ENCODE results near the gene SPRYD7.

SPRYD7 gene

DNA sequence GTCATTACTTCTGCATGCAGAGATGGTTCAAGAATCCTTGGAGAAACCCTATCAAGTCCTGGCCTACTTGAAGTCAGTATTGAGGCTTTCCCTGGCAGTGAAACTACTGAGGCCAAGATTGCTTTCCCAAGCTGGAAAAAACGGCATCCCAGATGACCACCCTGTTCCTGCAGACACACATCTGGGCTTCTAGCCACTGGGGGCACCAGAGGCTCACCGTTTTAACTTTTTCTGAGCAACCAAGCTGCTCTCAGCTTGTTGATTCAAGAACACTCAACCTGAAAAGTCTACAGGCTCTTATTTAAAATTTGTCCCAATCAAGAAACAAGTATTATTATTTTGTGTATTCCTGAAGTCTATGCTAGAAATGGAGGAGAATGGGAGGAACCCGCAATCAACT, 66.6 kb downstream of the SPRYD7 start:
- peak; percentile 40 for DNase-seq
- in situ Hi-C loops (cut with MboI; ENCODE audit: low pct_unique_long_range_greater_than_20kb, low sequenced_read_pairs) = no loop called here

DNA sequence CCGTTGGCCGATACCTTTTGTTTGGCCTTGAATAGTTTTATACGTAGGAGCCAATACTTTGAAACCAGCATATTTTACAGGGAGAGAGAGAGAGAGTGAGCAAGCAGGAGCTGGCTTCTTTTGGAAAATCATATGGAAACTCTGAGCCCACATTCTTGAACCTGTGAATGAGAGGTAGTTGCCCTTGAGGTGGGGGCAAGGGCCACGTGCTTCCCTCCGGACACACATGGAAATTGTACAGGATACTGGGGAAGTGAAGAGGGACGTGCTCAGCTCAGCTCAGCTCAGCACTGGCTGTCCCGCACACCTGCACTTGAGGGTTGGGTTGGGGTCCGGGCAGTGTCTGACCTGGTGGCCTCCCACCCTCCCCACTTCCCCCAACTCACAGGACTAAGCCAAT, 68.3 kb downstream of the SPRYD7 start:
- in situ Hi-C loops (cut with MboI; ENCODE audit: low pct_unique_long_range_greater_than_20kb, low sequenced_read_pairs) = no loop called here
- DNase-seq = no peak

DNA sequence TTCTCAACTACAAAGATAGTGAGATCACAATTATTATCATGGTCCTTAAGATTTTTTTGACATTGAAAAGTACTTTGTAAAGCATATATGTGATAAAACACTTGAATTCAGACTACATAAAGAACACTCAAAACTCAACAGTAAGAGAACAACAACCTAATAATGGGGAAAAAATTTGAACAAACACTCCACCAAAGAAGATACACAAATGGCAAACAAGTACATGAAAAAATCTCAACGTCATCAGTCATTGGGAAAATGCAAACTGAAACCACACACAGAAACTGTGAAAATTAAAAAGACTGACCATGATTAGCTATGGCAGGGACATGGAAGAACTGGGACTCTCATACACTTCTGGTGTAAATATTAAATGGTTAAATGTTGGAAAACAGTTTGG, 70.9 kb downstream of the SPRYD7 start:
- in situ Hi-C loops (cut with MboI; ENCODE audit: low pct_unique_long_range_greater_than_20kb, low sequenced_read_pairs) = no loop called here
- DNase-seq = no peak

DNA sequence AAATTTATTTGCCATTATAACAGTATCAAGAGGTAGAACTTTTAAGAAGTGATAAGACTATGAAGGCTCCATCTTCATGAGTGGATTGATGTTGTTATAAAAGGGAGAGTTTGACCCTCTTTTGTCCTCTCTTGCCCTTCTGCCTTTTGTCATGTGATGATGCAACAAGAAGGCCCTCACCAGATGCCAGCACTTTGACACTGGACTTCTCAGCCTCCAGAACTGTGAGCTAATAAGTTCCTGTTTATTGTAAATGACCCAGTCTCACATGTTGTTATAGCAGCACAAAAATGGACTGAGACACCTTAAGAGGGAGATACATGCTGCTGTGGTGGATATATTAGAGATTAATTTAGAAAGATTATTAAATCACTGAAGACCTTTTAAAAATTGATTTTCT, 71.6 kb downstream of the SPRYD7 start:
- no peak for DNase-seq
- in situ Hi-C loops (cut with MboI; ENCODE audit: low pct_unique_long_range_greater_than_20kb, low sequenced_read_pairs) = no loop called here
